GM10266 (cell line): ENCODE measurements around the gene KCTD10.
"Not testable (repeated sequence)": the region's sequence is repeated elsewhere in the genome, so short reads cannot be mapped to it uniquely, and the experiment has no call there.

Experiments used
- DNase-seq: peaks from one replicate; pipeline ENCODE4 v3.0.0; 2012; ENCODE audit errors: extremely low spot score
- CTCF ChIP-seq: IDR thresholded peaks from 2 replicates; pipeline ENCODE4 v1.5.1; 2012; ENCODE audit warnings: mild to moderate bottlenecking, low read depth; ENCODE audit not compliant: control insufficient read depth, insufficient read depth; ENCODE audit errors: missing control alignments

KCTD10 gene

GRCh38 chr12:109443794-109444193 lies 33.3 kb downstream of the KCTD10 start:
- no peak for DNase-seq
- no peak for TF ChIP-seq CTCF

GRCh38 chr12:109440851-109441490 lies 36.1 kb downstream of the KCTD10 start:
- no peak for TF ChIP-seq CTCF
- no peak for DNase-seq

GRCh38 chr12:109439951-109440350 lies 37.1 kb downstream of the KCTD10 start:
- DNase-seq = not testable (repeated sequence)

- DNase-seq = no peak
- no peak for TF ChIP-seq CTCF
These were observed 37.9 kb downstream of the KCTD10 start for GRCh38 chr12:109439181-109439580.

GRCh38 chr12:109436188-109436560 lies 40.9 kb downstream of the KCTD10 start:
- no peak for TF ChIP-seq CTCF
- no peak for DNase-seq

- no peak for DNase-seq
These were observed 41.5 kb downstream of the KCTD10 start for GRCh38 chr12:109435428-109436187.

GRCh38 chr12:109434582-109434981 lies 42.5 kb downstream of the KCTD10 start:
- no peak for DNase-seq
- no peak for TF ChIP-seq CTCF

More at GRCh38 chr12:109435428-109436187, 41.5 kb downstream of the KCTD10 start:
- no peak for TF ChIP-seq CTCF
